ENCODE measurements around the gene SF3A2. TPM values are rescaled to one million over a fixed set of nuclear protein-coding genes. Genes with fewer than 3 reads are reported as not detected.

SF3A2 gene
- total and polyA plus RNA-seq, 2 donors (not counting 1 experiment from before 2014, with no cell fraction given): 98.2 to 140 TPM

- Histone ChIP-seq H4K20me1 (ENCODE audit: control insufficient read depth, insufficient read depth, low read length, poor library complexity, severe bottlenecking) (peaks cover 45% of the 10 kb centered on the region), H3K9me3 (ENCODE audit: control extremely low read depth in 1 of 3, control insufficient read depth in 2 of 3, insufficient read depth in 1 of 3, low read length in 2 of 3) (no peaks in the 10 kb centered on the region), H3K4me3 (ENCODE audit: control extremely low read depth in 1 of 5, extremely low read depth in 1 of 5, insufficient read depth in 1 of 5, low read depth in 2 of 5, low read length in 4 of 5) (no peak overlapping the region), H3K79me2 (ENCODE audit: control insufficient read depth, insufficient read depth, low read length) (peaks cover 60% of the 10 kb centered on the region), H3K36me3 (replicated peaks in 1 of 2; ENCODE audit: control extremely low read depth in 1 of 2, control insufficient read depth in 1 of 2, extremely low read depth in 1 of 2, insufficient read depth in 2 of 2, low read length in 1 of 2) (peaks cover 0 to 54% of the 10 kb centered on the region in 2 experiments), H3K9ac (ENCODE audit: low read length) (no peak overlapping the region), H3K27me3 (replicated peaks in 1 of 4; ENCODE audit: control extremely low read depth in 1 of 4, control insufficient read depth in 3 of 4, insufficient read depth in 4 of 4, low read length in 3 of 4) (no peaks in the 10 kb centered on the region), H3K27ac (ENCODE audit: low read length in 2 of 2) (no peak overlapping the region), H3K4me1 (ENCODE audit: control insufficient read depth in 2 of 2, insufficient read depth in 2 of 2, low read length in 2 of 2) (peaks cover 0 to 6% of the 10 kb centered on the region in 2 donors), H3K4me2 (replicated peaks; ENCODE audit: low read depth, low read length, poor library complexity, severe bottlenecking) (no peak overlapping the region), H2AFZ (ENCODE audit: insufficient read depth, low read depth, low read length, poor library complexity, severe bottlenecking) (no peak overlapping the region)
- intact Hi-C loops (cut with micrococcal nuclease): no loop called here
- H3K9me3 Mint-ChIP-seq (ENCODE audit: insufficient read depth): no peaks in the 10 kb centered on the region
- H3K4me3 Mint-ChIP-seq: no peak overlapping the region
- TF ChIP-seq EZH2 (IDR thresholded peaks at IDR 0.05; ENCODE audit: borderline replicate concordance, insufficient read depth, low read depth, low read length, poor library complexity, severe bottlenecking): no peak
- no peak for TF ChIP-seq CTCF (IDR thresholded peaks at IDR 0.05)
- H3K27ac Mint-ChIP-seq: no peak overlapping the region
- H3K4me1 Mint-ChIP-seq: peaks cover 5% of the 10 kb centered on the region
- 89% methylated on average over 34 of the region's 36 CpGs for WGBS (ENCODE audit: insufficient coverage)
- DNase-seq (peak; percentile 55), ATAC-seq (ENCODE audit: low read depth) (peak; percentile 78)
- no peaks in the 10 kb centered on the region for H3K27me3 Mint-ChIP-seq
- ChIA-PET CTCF (interaction anchor here (0.9 to 2.6 kb wide), 8 partner anchors 8 to 81 kb away, joined by 3 to 8 read pairs (median 4); partner anchors contain the start of gene PLEKHJ1), POLR2A (interaction anchor here (0.6 kb wide), 1 partner anchor 225 kb away, joined by 10 read pairs; no protein-coding TSS in a partner anchor)
Observed at GRCh38 chr19:2207991-2208860, 28.4 kb upstream of the SF3A2 start.

GRCh38 chr19:2208975-2209374, 27.6 kb upstream of the SF3A2 start:
- ATAC-seq (ENCODE audit: low read depth) (no peak), DNase-seq (no peak)
- 97% methylated on average over 7 of the region's 10 CpGs for WGBS (ENCODE audit: insufficient coverage)
- H3K9ac ChIP-seq (ENCODE audit: low read length): no peak overlapping the region
- intact Hi-C loops (cut with micrococcal nuclease): no loop called here
- no peak overlapping the region for H2AFZ ChIP-seq (ENCODE audit: insufficient read depth, low read depth, low read length, poor library complexity, severe bottlenecking)
- H3K27me3 ChIP-seq (replicated peaks in 1 of 4; ENCODE audit: control extremely low read depth in 1 of 4, control insufficient read depth in 3 of 4, insufficient read depth in 4 of 4, low read length in 3 of 4): no peaks in the 10 kb centered on the region
- H3K27ac ChIP-seq (ENCODE audit: low read length in 2 of 2): no peak overlapping the region
- peaks cover 0 to 6% of the 10 kb centered on the region in 2 donors for H3K4me1 ChIP-seq (ENCODE audit: control insufficient read depth in 2 of 2, insufficient read depth in 2 of 2, low read length in 2 of 2)
- H3K36me3 ChIP-seq (replicated peaks in 1 of 2; ENCODE audit: control extremely low read depth in 1 of 2, control insufficient read depth in 1 of 2, extremely low read depth in 1 of 2, insufficient read depth in 2 of 2, low read length in 1 of 2): peaks cover 0 to 58% of the 10 kb centered on the region in 2 experiments
- no peak overlapping the region for H3K4me3 Mint-ChIP-seq
- H3K27ac Mint-ChIP-seq: no peak overlapping the region
- no peaks in the 10 kb centered on the region for H3K27me3 Mint-ChIP-seq
- H3K4me3 ChIP-seq (ENCODE audit: control extremely low read depth in 1 of 5, extremely low read depth in 1 of 5, insufficient read depth in 1 of 5, low read depth in 2 of 5, low read length in 4 of 5): no peak overlapping the region
- no peaks in the 10 kb centered on the region for H3K9me3 Mint-ChIP-seq (ENCODE audit: insufficient read depth)
- CTCF ChIA-PET: interaction anchor here (0.9 to 2.6 kb wide), 8 partner anchors 7 to 80 kb away, joined by 3 to 8 read pairs (median 4); partner anchors contain the start of gene PLEKHJ1
- TF ChIP-seq EZH2 (IDR thresholded peaks at IDR 0.05; ENCODE audit: borderline replicate concordance, insufficient read depth, low read depth, low read length, poor library complexity, severe bottlenecking): no peak
- peak; percentile 6 for TF ChIP-seq CTCF (IDR thresholded peaks at IDR 0.05)
- POLR2A ChIA-PET: no interaction called here
- peaks cover 4% of the 10 kb centered on the region for H3K4me1 Mint-ChIP-seq
- H3K79me2 ChIP-seq (ENCODE audit: control insufficient read depth, insufficient read depth, low read length): peaks cover 62% of the 10 kb centered on the region
- H4K20me1 ChIP-seq (ENCODE audit: control insufficient read depth, insufficient read depth, low read length, poor library complexity, severe bottlenecking): peaks cover 49% of the 10 kb centered on the region
- no peaks in the 10 kb centered on the region for H3K9me3 ChIP-seq (ENCODE audit: control extremely low read depth in 1 of 3, control insufficient read depth in 2 of 3, insufficient read depth in 1 of 3, low read length in 2 of 3)
- H3K4me2 ChIP-seq (replicated peaks; ENCODE audit: low read depth, low read length, poor library complexity, severe bottlenecking): no peak overlapping the region
